A549 (cell line): Measurements from ENCODE around the gene ANKRD12. TPM values are rescaled to one million over a fixed set of nuclear protein-coding genes. Genes with fewer than 3 reads are reported as not detected.

Source experiments
- ATAC-seq, 2 experiments: fragments of 200-7000 bp in 1 of 2; fragments of >200 bp in 1 of 2; cut with Nextera tagmentation in 1 of 2; cut with Tn5 transposase in 1 of 2; 3 replicates each; pipeline versions ENCODE4 v1.8.0 to v1.9.1; 2018 to 2020; ENCODE audit warnings: mild to moderate bottlenecking in 1 of 2, moderate library complexity in 1 of 2
- CTCF ChIA-PET: fragments of 300-600 bp; sonication (Branson Sonifier 250); formaldehyde crosslinking; extraction: SDS; loops from one replicate; lab custom pipeline; 2021; ENCODE audit warnings: antibody characterized with exemption, inconsistent platforms; lab: Yijun Ruan, JAX
- POLR2A ChIA-PET: fragments of 350-600 bp; formaldehyde crosslinking; extraction: SDS; loops from one replicate; lab custom pipeline; 2021; ENCODE audit warnings: antibody characterized with exemption, inconsistent platforms; lab: Yijun Ruan, JAX
- DNase-seq, 2 experiments: peaks; one replicate each; pipeline versions ENCODE4 v3.0.0 to v3.0.0-alpha.2; 2011 to 2016; ENCODE audit warnings: low read depth in 1 of 2, low spot score in 1 of 2
- FAIRE-seq: peaks from 2 replicates; lab custom pipeline; 2011; peaks lifted over from hg19 to GRCh38; lab: Jason Lieb, UNC
- H3K27ac ChIP-seq, 2 experiments: fragments of >200 bp; sonication (Bioruptor Twin); formaldehyde crosslinking; 3 replicates each; pipeline ENCODE4 v1.5.1; 2016 to 2017
- H3K4me1 ChIP-seq: fragments of >200 bp; sonication (Bioruptor Twin); formaldehyde crosslinking; 3 replicates; pipeline ENCODE4 v1.6.1; 2016
- H3K4me2 ChIP-seq: fragments of >200 bp; sonication (Bioruptor Twin); formaldehyde crosslinking; 3 replicates; pipeline ENCODE4 v1.6.1; 2016
- H3K4me3 ChIP-seq: fragments of >200 bp; sonication (Bioruptor Twin); formaldehyde crosslinking; 3 replicates; pipeline ENCODE4 v1.5.1; 2016
- H3K9me3 ChIP-seq: fragments of >200 bp; sonication (Bioruptor Twin); formaldehyde crosslinking; 3 replicates; pipeline ENCODE4 v1.6.1; 2016
- BHLHE40 ChIP-seq: IDR thresholded peaks from 2 replicates; pipeline ENCODE4 v1.6.1; 2012; ENCODE audit warnings: low read depth, low read length, inconsistent platforms
- CBX2 ChIP-seq: fragments of 200-600 bp; sonication (generic); IDR thresholded peaks from 2 replicates; pipeline ENCODE4 v1.6.1; 2016; ENCODE audit warnings: low read depth, mild to moderate bottlenecking, borderline replicate concordance
- CEBPB ChIP-seq, 2 experiments: fragments of >200 bp in 1 of 2; sonication (Bioruptor Twin) in 1 of 2; formaldehyde crosslinking in 1 of 2; IDR thresholded peaks; 2 replicates each; pipeline ENCODE4 v1.6.1; 2012 to 2016
- CTCF ChIP-seq: fragments of >200 bp; sonication (Bioruptor Twin); formaldehyde crosslinking; IDR thresholded peaks from 3 replicates; pipeline ENCODE4 v1.5.1; 2016
- EHF ChIP-seq: fragments of 250-450 bp; sonication (Bioruptor Pico); IDR thresholded peaks from 2 replicates; pipeline ENCODE4 v1.5.0; 2020; ENCODE audit warnings: mild to moderate bottlenecking
- EHMT2 ChIP-seq: fragments of 200-600 bp; sonication (generic); IDR thresholded peaks from 2 replicates; pipeline ENCODE4 v1.6.1; 2016; ENCODE audit warnings: antibody characterized with exemption, low read depth, mild to moderate bottlenecking, moderate library complexity
- ESRRA ChIP-seq: fragments of 150-350 bp; IDR thresholded peaks from 2 replicates; pipeline ENCODE4 v1.6.1; 2014; ENCODE audit warnings: mild to moderate bottlenecking, low read length, borderline replicate concordance
- FOSL2 ChIP-seq, 2 experiments: fragments of 450-650 bp in 1 of 2; fragments of >200 bp in 1 of 2; sonication (Bioruptor Twin) in 1 of 2; formaldehyde crosslinking; IDR thresholded peaks; 2 replicates each; pipeline versions ENCODE4 v1.5.0 to v1.6.1; 2016 to 2020; ENCODE audit warnings: mild to moderate bottlenecking in 1 of 2, moderate library complexity in 1 of 2
- GATA3 ChIP-seq: IDR thresholded peaks from 2 replicates; pipeline ENCODE4 v1.6.1; 2012; ENCODE audit warnings: borderline replicate concordance
- HES2 ChIP-seq: fragments of >200 bp; sonication (Bioruptor Twin); formaldehyde crosslinking; IDR thresholded peaks from 2 replicates; pipeline ENCODE4 v1.6.1; 2016
- HOXB13 ChIP-seq: fragments of 250-450 bp; sonication (Bioruptor Pico); IDR thresholded peaks from 2 replicates; pipeline ENCODE4 v1.5.0; 2020; ENCODE audit warnings: low read depth, mild to moderate bottlenecking, moderate library complexity
- HOXB5 ChIP-seq: fragments of 250-450 bp; sonication (Bioruptor Pico); IDR thresholded peaks from 2 replicates; pipeline ENCODE4 v1.5.0; 2020; ENCODE audit warnings: mild to moderate bottlenecking, moderate library complexity
- KDM5A ChIP-seq: fragments of 200-600 bp; sonication (generic); IDR thresholded peaks from 2 replicates; pipeline ENCODE4 v1.6.1; 2016; ENCODE audit warnings: antibody characterized with exemption, mild to moderate bottlenecking
- MAFK ChIP-seq: fragments of 450-650 bp; IDR thresholded peaks from 2 replicates; pipeline ENCODE4 v1.6.1; 2014; ENCODE audit not compliant: partially characterized antibody
- MAZ ChIP-seq: fragments of 150-350 bp; IDR thresholded peaks from 2 replicates; pipeline ENCODE4 v1.6.1; 2014; ENCODE audit warnings: antibody characterized with exemption, low read depth, low read length, borderline replicate concordance
- NFE2L2 ChIP-seq: fragments of 150-350 bp; conservative IDR thresholded peaks from 2 replicates; pipeline ENCODE4 v1.6.1; 2014; ENCODE audit warnings: low read length
- PBX3 ChIP-seq: IDR thresholded peaks from 2 replicates; pipeline ENCODE4 v1.6.1; 2012
- POLR2A ChIP-seq: IDR thresholded peaks from 2 replicates; pipeline ENCODE4 v1.6.1; 2012; ENCODE audit warnings: mild to moderate bottlenecking, low read length
- POLR2AphosphoS2 ChIP-seq: conservative IDR thresholded peaks from 2 replicates; pipeline ENCODE4 v1.6.1; 2012; ENCODE audit warnings: low read length, improper control_type of control experiment, inconsistent platforms
- RARB ChIP-seq: fragments of 250-450 bp; sonication (Bioruptor Pico); IDR thresholded peaks from 2 replicates; pipeline ENCODE4 v1.8.0; 2021; ENCODE audit warnings: mild to moderate bottlenecking, moderate library complexity
- RCOR1 ChIP-seq: fragments of 150-350 bp; IDR thresholded peaks from 2 replicates; pipeline ENCODE4 v1.6.1; 2014; ENCODE audit warnings: antibody characterized with exemption, low read length, low read depth
- RFX5 ChIP-seq: fragments of 450-650 bp; IDR thresholded peaks from 2 replicates; pipeline ENCODE4 v1.7.1; 2014; ENCODE audit warnings: antibody characterized with exemption, mild to moderate bottlenecking, moderate library complexity
- RNF2 ChIP-seq: fragments of 200-600 bp; sonication (generic); IDR thresholded peaks from 2 replicates; pipeline ENCODE4 v1.6.1; 2016; ENCODE audit warnings: low read depth, mild to moderate bottlenecking, antibody characterized with exemption, moderate library complexity, borderline replicate concordance
- SMC3 ChIP-seq: fragments of >200 bp; sonication (Bioruptor Twin); formaldehyde crosslinking; IDR thresholded peaks from 3 replicates; pipeline ENCODE4 v1.6.1; 2018; ENCODE audit warnings: inconsistent platforms
- SREBF2 ChIP-seq: fragments of 450-650 bp; IDR thresholded peaks from 2 replicates; pipeline ENCODE4 v1.6.1; 2014; ENCODE audit warnings: mild to moderate bottlenecking, moderate library complexity
- TP53 ChIP-seq: fragments of 250-450 bp; sonication (Bioruptor Pico); IDR thresholded peaks from 2 replicates; pipeline ENCODE4 v1.5.0; 2021; ENCODE audit warnings: mild to moderate bottlenecking, moderate library complexity
- USF2 ChIP-seq: fragments of 450-650 bp; IDR thresholded peaks from 2 replicates; pipeline ENCODE4 v1.6.1; 2014; ENCODE audit warnings: antibody characterized with exemption
- ZSCAN20 ChIP-seq: fragments of 250-450 bp; sonication (Bioruptor Pico); IDR thresholded peaks from 2 replicates; pipeline ENCODE4 v1.8.0; 2022; ENCODE audit warnings: mild to moderate bottlenecking, moderate library complexity
- WGBS: methylation state at CpG from one replicate; pipeline ENCODE4 v1.1.6; 2017; ENCODE audit errors: missing lambda C conversion rate; 5-methylcytosine and 5-hydroxymethylcytosine counted together
- polyA plus RNA-seq, 4 experiments: library from polyadenylated mRNA; depleted of rRNA in 3 of 4; stranded (reverse); fragments of >200 nt; fragmentation: RNase III in 1 of 4; extraction: RNeasy Plus Mini Kit Qiagen cat#74134 plus additional on column Dnase treatment in 1 of 4; gene quantifications; 2 replicates in 3 of 4; 3 replicates in 1 of 4; pipeline ENCODE4 v1.2.3, GENCODE V29; 2011 to 2017

The ANKRD12 gene
- polyA plus RNA-seq, 2 of the 4 experiments (the other 2 are of a cell fraction), result 2.7 to 7.3 TPM

- FAIRE-seq, result no peak
Observed at GRCh38 chr18:9106094-9106493, 30.5 kb upstream of the ANKRD12 start.

GRCh38 chr18:9106800-9107584 is 29.6 kb upstream of the ANKRD12 start:
- H3K27ac ChIP-seq, result no peak overlapping the region
- peaks cover 47% of the 10 kb centered on the region for H3K4me1 ChIP-seq
- FAIRE-seq (no peak), DNase-seq (no peak)
- CTCF ChIA-PET, result no interaction called here
- H3K9me3 ChIP-seq, result no peaks in the 10 kb centered on the region
- peak; percentile 10 for TF ChIP-seq MAFK
- TF ChIP-seq PBX3, result no peak
- TF ChIP-seq, all 56 proteins: peak for 1
- POLR2A ChIA-PET, result no interaction called here
- 74% methylated on average over 4 of the region's 4 CpGs for WGBS
- no peak overlapping the region for H3K4me3 ChIP-seq
- peak overlapping the region; percentile 75; the same call in 2 of the 3 replicates for H3K4me2 ChIP-seq
- ATAC-seq, result no peak

More at GRCh38 chr18:9106094-9106493, 30.5 kb upstream of the ANKRD12 start:
- TF ChIP-seq MAFK, result no peak
- TF ChIP-seq PBX3, result no peak
- TF ChIP-seq CEBPB (IDR thresholded peaks at IDR 0.05), result no peak
- TF ChIP-seq NFE2L2, result no peak
- no peak for TF ChIP-seq TP53 (CRISPR knock-in tag)
- no peak for TF ChIP-seq HOXB5 (CRISPR knock-in tag)
- no peak for TF ChIP-seq FOSL2 (IDR thresholded peaks at IDR 0.05)
- TF ChIP-seq FOSL2 (CRISPR knock-in tag; IDR thresholded peaks at IDR 0.05), result no peak
- TF ChIP-seq POLR2AphosphoS2, result no peak
- no peak for TF ChIP-seq EHF (CRISPR knock-in tag)
- no peak for TF ChIP-seq CBX2
- TF ChIP-seq HES2, result no peak
- no peak for TF ChIP-seq KDM5A
- TF ChIP-seq CTCF, result no peak
- no peak for TF ChIP-seq SMC3
- no peak for TF ChIP-seq RNF2
- TF ChIP-seq, all 56 proteins: peak for 0
- DNase-seq, result no peak
- Histone ChIP-seq H3K4me1 (peaks cover 52% of the 10 kb centered on the region), H3K4me2 (peak overlapping the region; percentile 75), H3K9me3 (no peaks in the 10 kb centered on the region), H3K4me3 (no peak overlapping the region), H3K27ac (no peak overlapping the region)
- 100% methylated on average over 1 of the region's 1 CpG for WGBS
- ATAC-seq, result no peak
- ChIA-PET POLR2A (no interaction called here), CTCF (no interaction called here)

DNA sequence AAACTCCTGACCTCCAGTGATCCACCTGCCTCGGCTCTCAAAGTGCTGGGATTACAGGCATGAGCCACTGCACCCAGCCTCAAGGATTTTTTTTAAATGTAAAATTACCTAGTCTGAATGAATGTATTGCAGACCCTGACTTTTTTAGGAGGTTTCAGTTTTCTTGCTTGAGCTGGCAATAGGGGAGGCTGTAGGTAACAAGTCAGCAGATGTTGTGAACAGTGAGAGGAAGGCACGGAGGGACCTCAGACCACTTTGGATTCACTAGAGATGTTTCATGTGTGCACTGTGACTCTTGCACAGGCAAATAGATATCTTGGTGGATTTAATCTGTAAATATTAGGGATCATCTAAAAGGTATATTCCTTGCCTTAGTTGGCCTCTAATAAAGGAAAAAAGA is 27.7 kb upstream of the ANKRD12 start:
- ChIA-PET POLR2A (interaction anchor here (0.6 kb wide), 1 partner anchor 8 kb away, joined by 4 read pairs; no protein-coding TSS in a partner anchor), CTCF (interaction anchor here (0.7 to 1.4 kb wide), 4 partner anchors 10 to 35 kb away, joined by 3 to 5 read pairs (median 4); no protein-coding TSS in a partner anchor)
- no peaks in the 10 kb centered on the region for H3K9me3 ChIP-seq
- H3K4me1 ChIP-seq, result peaks cover 47% of the 10 kb centered on the region
- ATAC-seq, result no peak
- no peak for DNase-seq
- no peak overlapping the region for H3K4me2 ChIP-seq
- WGBS, result 88% methylated on average over 2 of the region's 2 CpGs
- no peak overlapping the region for H3K4me3 ChIP-seq
- no peak overlapping the region for H3K27ac ChIP-seq
- FAIRE-seq, result no peak
- TF ChIP-seq USF2 (no peak), BHLHE40 (no peak), HOXB13 (CRISPR knock-in tag) (no peak), RARB (no peak), GATA3 (no peak), MAZ (no peak), EHMT2 (no peak), RFX5 (no peak), HOXB5 (CRISPR knock-in tag) (no peak), ESRRA (no peak), CBX2 (no peak), MAFK (no peak), HES2 (no peak), RCOR1 (no peak), POLR2A (no peak), ZSCAN20 (CRISPR knock-in tag) (no peak), NFE2L2 (no peak), SREBF2 (no peak)
